HUES6 (cell line): ENCODE measurements around the gene CCDC88C.
"Not testable (repeated sequence)": the region's sequence is repeated elsewhere in the genome, so short reads cannot be mapped to it uniquely, and the experiment has no call there.

Experiments
- H3K27ac ChIP-seq: 2 replicates; pipeline ENCODE4 v1.7.0; 2013; ENCODE audit warnings: low read depth, mild to moderate bottlenecking, low read length, inconsistent platforms
- H3K27me3 ChIP-seq: 2 replicates; pipeline ENCODE4 v1.6.1; 2013; ENCODE audit warnings: low read length; ENCODE audit not compliant: control insufficient read depth, insufficient read depth
- H3K36me3 ChIP-seq: 2 replicates; pipeline ENCODE4 v1.6.1; 2013; ENCODE audit warnings: low read length; ENCODE audit not compliant: control insufficient read depth, insufficient read depth
- H3K4me1 ChIP-seq: 2 replicates; pipeline ENCODE4 v1.6.1; 2013; ENCODE audit warnings: low read length; ENCODE audit not compliant: control insufficient read depth, insufficient read depth
- H3K4me3 ChIP-seq: 2 replicates; pipeline ENCODE4 v1.5.1; 2013; ENCODE audit warnings: low read depth, low read length
- H3K9ac ChIP-seq: one replicate; pipeline ENCODE4 v1.6.1; 2013; ENCODE audit warnings: mild to moderate bottlenecking, low read length
- H3K9me3 ChIP-seq: 2 replicates; pipeline ENCODE4 v1.6.1; 2013; ENCODE audit warnings: low read depth, low read length; ENCODE audit not compliant: control insufficient read depth, insufficient read depth

Gene CCDC88C

DNA sequence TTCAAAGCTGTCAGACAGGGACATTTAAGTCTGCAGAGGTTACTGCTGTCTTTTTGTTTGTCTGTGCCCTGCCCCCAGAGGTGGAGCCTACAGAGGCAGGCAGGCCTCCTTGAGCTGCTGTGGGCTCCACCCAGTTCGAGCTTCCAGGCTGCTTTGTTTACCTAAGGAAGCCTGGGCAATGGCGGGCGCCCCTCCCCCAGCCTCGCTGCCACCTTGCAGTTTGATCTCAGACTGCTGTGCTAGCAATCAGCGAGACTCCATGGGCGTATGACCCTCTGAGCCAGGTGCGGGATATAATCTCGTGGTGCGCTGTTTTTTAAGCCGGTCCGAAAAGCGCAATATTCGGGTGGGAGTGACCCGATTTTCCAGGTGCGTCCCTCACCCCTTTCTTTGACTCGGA is 18.6 kb upstream of the CCDC88C start:
- not testable (repeated sequence) for H3K9ac ChIP-seq, H3K36me3 ChIP-seq, H3K4me3 ChIP-seq, H3K27ac ChIP-seq, H3K27me3 ChIP-seq, H3K4me1 ChIP-seq
- peaks cover 36% of the 10 kb centered on the region for H3K9me3 ChIP-seq

DNA sequence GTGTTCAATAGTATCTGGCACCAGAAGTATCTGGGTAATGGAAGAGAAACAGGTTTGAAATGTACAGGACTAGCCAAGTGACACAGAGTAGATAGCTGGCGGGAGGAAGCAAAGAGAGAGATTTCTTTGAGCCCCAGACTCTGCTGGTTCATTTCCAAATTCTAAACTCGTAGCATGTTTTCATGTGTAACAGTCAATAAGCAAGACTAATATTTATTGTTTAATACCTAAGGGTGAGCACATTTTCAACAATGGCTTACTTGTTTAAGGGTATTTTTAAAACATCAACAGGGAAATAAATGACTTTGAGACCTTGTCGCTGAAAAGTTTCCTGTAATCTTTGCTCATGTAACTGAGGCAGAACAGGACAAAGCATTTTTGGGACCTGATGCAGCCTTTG is 11.8 kb upstream of the CCDC88C start:
- Histone ChIP-seq H3K27ac (no peak overlapping the region), H3K9ac (no peak overlapping the region), H3K9me3 (peaks cover 9% of the 10 kb centered on the region), H3K4me3 (no peak overlapping the region), H3K27me3 (no peaks in the 10 kb centered on the region), H3K4me1 (no peaks in the 10 kb centered on the region), H3K36me3 (no peaks in the 10 kb centered on the region)

DNA sequence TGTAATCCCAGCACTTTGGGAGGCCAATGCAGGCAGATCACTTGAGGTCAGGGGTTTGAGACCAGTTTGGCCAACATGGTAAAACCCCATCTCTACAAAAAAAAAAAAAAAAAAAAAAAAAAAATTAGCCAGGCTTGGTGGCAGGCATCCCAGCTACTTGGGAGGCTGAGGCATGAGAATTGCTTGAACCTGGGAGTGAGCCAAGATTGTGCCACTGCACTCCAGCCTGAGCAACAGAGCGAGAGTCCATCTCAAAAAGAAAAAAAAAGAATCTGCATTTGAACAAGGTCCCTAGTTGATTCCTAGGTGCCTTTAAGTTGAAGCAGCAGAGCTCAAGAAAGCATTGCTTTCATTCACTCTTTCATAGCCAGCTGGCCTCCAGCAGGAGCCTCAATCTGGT is 11.3 kb upstream of the CCDC88C start:
- not testable (repeated sequence) for H3K27ac ChIP-seq, H3K4me3 ChIP-seq, H3K36me3 ChIP-seq, H3K4me1 ChIP-seq, H3K27me3 ChIP-seq, H3K9ac ChIP-seq
- peaks cover 12% of the 10 kb centered on the region for H3K9me3 ChIP-seq

- H3K27ac ChIP-seq, H3K9ac ChIP-seq: not testable (repeated sequence)
These were observed 7.9 kb upstream of the CCDC88C start for GRCh38 chr14:91425531-91425944.

DNA sequence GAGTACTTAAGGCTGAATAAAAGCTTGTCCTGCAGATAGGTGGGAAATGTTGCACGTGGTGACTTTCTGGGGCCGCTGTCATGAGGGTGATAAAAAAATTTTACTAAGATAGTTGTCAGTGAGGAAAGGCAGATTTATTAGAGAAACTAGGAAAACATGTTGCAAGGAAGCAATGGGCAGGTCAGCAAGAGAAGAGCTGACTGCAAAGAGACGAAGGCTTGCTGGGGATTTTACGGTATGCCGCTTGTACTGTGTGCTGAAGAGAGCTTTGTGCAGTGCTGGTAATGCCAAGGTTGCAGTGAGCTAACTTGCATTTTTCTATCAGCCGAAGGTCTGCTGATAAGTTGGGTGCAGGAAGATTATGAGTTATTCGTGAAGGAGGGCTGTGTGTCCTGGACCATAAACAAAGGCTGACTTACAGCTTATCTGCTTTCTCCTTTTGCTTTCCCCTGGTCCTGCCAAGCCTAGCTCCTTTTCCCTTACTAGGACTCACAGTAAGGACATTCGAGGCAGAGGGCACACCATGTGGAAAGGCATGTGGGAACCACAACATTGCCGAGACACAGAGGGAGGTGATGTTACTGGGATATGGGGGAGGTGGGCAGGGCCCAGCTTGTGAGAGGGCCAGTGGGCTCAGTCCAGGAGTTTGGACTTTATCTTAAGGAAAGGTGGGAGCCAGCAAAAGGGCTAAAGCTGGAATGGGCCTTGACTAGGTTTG is 7.4 kb upstream of the CCDC88C start:
- Histone ChIP-seq H3K4me1 (no peaks in the 10 kb centered on the region), H3K9ac (no peak overlapping the region), H3K36me3 (no peaks in the 10 kb centered on the region), H3K9me3 (peaks cover 12% of the 10 kb centered on the region), H3K27ac (no peak overlapping the region), H3K4me3 (no peak overlapping the region), H3K27me3 (no peaks in the 10 kb centered on the region)

More at GRCh38 chr14:91425531-91425944, 7.9 kb upstream of the CCDC88C start:
- H3K4me3 ChIP-seq, H3K4me1 ChIP-seq, H3K27me3 ChIP-seq, H3K36me3 ChIP-seq: not testable (repeated sequence)
- H3K9me3 ChIP-seq: peaks cover 12% of the 10 kb centered on the region

- no peak overlapping the region for H3K4me3 ChIP-seq
- H3K9me3 ChIP-seq: peaks cover 12% of the 10 kb centered on the region
- H3K36me3 ChIP-seq: no peaks in the 10 kb centered on the region
- H3K9ac ChIP-seq: no peak overlapping the region
- peaks cover 7% of the 10 kb centered on the region for H3K4me1 ChIP-seq
- H3K27ac ChIP-seq: no peak overlapping the region
- peaks cover 7% of the 10 kb centered on the region; the same call in 1 of the 2 replicates for H3K27me3 ChIP-seq
These were observed 3.1 kb upstream of the CCDC88C start for GRCh38 chr14:91420686-91421085.

GRCh38 chr14:91419451-91419850 is 1.8 kb upstream of the CCDC88C start:
- Histone ChIP-seq H3K27me3 (peaks cover 7% of the 10 kb centered on the region; the same call in 1 of the 2 replicates), H3K4me1 (peaks cover 14% of the 10 kb centered on the region), H3K36me3 (no peaks in the 10 kb centered on the region), H3K27ac (no peak overlapping the region), H3K9me3 (peaks cover 4% of the 10 kb centered on the region; the same call in 1 of the 2 replicates), H3K9ac (no peak overlapping the region), H3K4me3 (no peak overlapping the region)

DNA sequence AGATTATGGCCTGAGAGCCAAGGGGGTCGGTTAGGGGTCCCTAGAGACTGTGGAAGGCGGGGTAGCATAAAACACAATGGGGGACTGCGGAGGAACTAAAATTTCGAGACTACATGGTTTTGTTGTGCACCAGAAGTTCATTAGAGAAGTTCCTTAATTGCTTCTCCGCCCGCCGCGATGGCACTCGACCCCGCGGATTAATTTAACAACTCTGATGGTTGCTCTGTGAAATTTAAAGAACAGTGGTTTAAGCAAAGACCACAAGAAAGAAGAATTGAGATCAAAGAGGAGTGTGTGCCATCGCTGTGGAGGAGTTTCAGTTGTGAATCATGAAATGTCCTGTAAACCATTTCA is 1.4 kb upstream of the CCDC88C start:
- Histone ChIP-seq H3K4me1 (peaks cover 19% of the 10 kb centered on the region), H3K4me3 (no peak overlapping the region), H3K36me3 (no peaks in the 10 kb centered on the region), H3K9ac (no peak overlapping the region), H3K27me3 (peaks cover 7% of the 10 kb centered on the region; the same call in 1 of the 2 replicates), H3K9me3 (peaks cover under 1% of the 10 kb centered on the region; the same call in 1 of the 2 replicates), H3K27ac (no peak overlapping the region)

GRCh38 chr14:91418387-91419043 is 895 bp upstream of the CCDC88C start:
- Histone ChIP-seq H3K4me1 (peaks cover 23% of the 10 kb centered on the region), H3K27ac (peak overlapping the region; percentile 53; the same call in 1 of the 2 replicates), H3K36me3 (no peaks in the 10 kb centered on the region), H3K9ac (peak overlapping the region; percentile 64), H3K4me3 (peak overlapping the region; percentile 72), H3K9me3 (no peaks in the 10 kb centered on the region), H3K27me3 (peaks cover 7% of the 10 kb centered on the region; the same call in 1 of the 2 replicates)

- Histone ChIP-seq H3K36me3 (no peaks in the 10 kb centered on the region), H3K27ac (peak overlapping the region; percentile 53; the same call in 1 of the 2 replicates), H3K9me3 (no peaks in the 10 kb centered on the region), H3K4me3 (peak overlapping the region; percentile 72), H3K4me1 (peaks cover 28% of the 10 kb centered on the region), H3K27me3 (peaks cover 7% of the 10 kb centered on the region; the same call in 1 of the 2 replicates), H3K9ac (peak overlapping the region; percentile 64)
These were observed 365 bp upstream of the CCDC88C start for GRCh38 chr14:91417983-91418386.

DNA sequence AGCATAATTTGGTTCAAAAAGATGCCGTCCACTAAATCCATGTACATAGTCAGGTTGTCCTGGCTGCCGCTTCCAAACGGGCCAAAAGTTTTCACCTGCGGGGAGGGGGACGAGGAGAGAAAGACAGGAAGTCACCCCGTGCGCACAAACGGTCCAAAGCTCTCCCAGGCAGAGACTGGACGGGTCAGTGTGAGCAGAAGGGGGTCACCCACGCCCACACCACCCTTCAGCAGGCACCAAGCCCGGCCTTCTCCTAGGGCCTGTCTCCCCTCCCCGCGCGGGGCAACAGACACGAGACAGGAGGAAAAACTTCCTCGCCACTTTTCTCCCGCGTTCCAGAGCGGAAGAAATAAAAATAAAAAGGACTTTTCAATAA is 888 bp downstream of the CCDC88C start:
- H3K27ac ChIP-seq: no peak overlapping the region
- H3K4me1 ChIP-seq: peaks cover 30% of the 10 kb centered on the region
- H3K4me3 ChIP-seq: peak overlapping the region; percentile 72
- H3K36me3 ChIP-seq: no peaks in the 10 kb centered on the region
- peaks cover 7% of the 10 kb centered on the region; the same call in 1 of the 2 replicates for H3K27me3 ChIP-seq
- H3K9me3 ChIP-seq: no peaks in the 10 kb centered on the region
- H3K9ac ChIP-seq: peak overlapping the region; percentile 63
